Transverse colon (tissue), 4 donors: ENCODE results near the gene KCTD2. TPM values are rescaled to one million over a fixed set of nuclear protein-coding genes. Genes with fewer than 3 reads are reported as not detected.

Source experiments
- DNase-seq: peaks from one replicate; pipeline ENCODE4 v3.0.0-alpha.2; 2019
- H3K27ac ChIP-seq, 4 donors: fragments of 200-600 bp; sonication (generic); 2 replicates each; pipeline ENCODE4 v1.5.1; 2016 to 2018; ENCODE audit warnings: inconsistent platforms in 4 of 4
- H3K27me3 ChIP-seq: fragments of 200-600 bp; sonication (generic); 2 replicates; pipeline ENCODE4 v1.5.1; 2017; ENCODE audit warnings: inconsistent platforms
- H3K36me3 ChIP-seq, 4 donors: fragments of 200-600 bp; sonication (generic); 2 replicates each; pipeline ENCODE4 v1.5.1; 2017 to 2019; ENCODE audit warnings: inconsistent platforms in 4 of 4
- H3K4me1 ChIP-seq, 4 donors: fragments of 200-600 bp; sonication (generic); 2 replicates each; pipeline ENCODE4 v1.5.1; 2017 to 2020; ENCODE audit warnings: inconsistent platforms in 4 of 4
- H3K4me3 ChIP-seq, 4 donors: fragments of 200-600 bp; sonication (generic); 1 replicate in 1 of 4; 2 replicates in 3 of 4; pipeline versions ENCODE4 v1.5.1 to v1.6.1; 2017 to 2019; ENCODE audit warnings: inconsistent platforms in 4 of 4
- H3K9me3 ChIP-seq, 2 donors: fragments of 200-600 bp; sonication (generic); 2 replicates each; pipeline ENCODE4 v1.5.1; 2017 to 2019; ENCODE audit warnings: inconsistent platforms in 2 of 2
- CTCF ChIP-seq, 5 experiments: fragments of 200-600 bp in 3 of 5; fragments of 450-650 bp in 2 of 5; sonication (generic) in 3 of 5; IDR thresholded peaks; 1 replicate in 2 of 5; 2 replicates in 3 of 5; pipeline ENCODE4 v1.5.1; 2016 to 2017; ENCODE audit warnings: antibody characterized with exemption in 5 of 5, inconsistent platforms in 3 of 5, mild to moderate bottlenecking in 2 of 5, moderate library complexity in 1 of 5
- EP300 ChIP-seq: sonication (generic); formaldehyde crosslinking; IDR thresholded peaks from one replicate; pipeline ENCODE4 v1.6.1; 2017; ENCODE audit warnings: antibody characterized with exemption, low read depth
- POLR2A ChIP-seq: fragments of 450-650 bp; IDR thresholded peaks from one replicate; pipeline ENCODE4 v1.6.1; 2016; ENCODE audit warnings: antibody characterized with exemption, mild to moderate bottlenecking, moderate library complexity
- POLR2AphosphoS5 ChIP-seq, 3 donors: sonication (generic); formaldehyde crosslinking; IDR thresholded peaks; one replicate each; pipeline ENCODE4 v1.6.1; 2016; ENCODE audit warnings: antibody characterized with exemption in 3 of 3
- WGBS, 2 donors: methylation state at CpG; one replicate each; pipeline ENCODE4 v1.1.5; 2018; ENCODE audit warnings: low coverage in 1 of 2; 5-methylcytosine and 5-hydroxymethylcytosine counted together
- in situ Hi-C, 4 donors: fragments of 200-750 bp; cut with MboI; loops; one replicate each; pipeline versions ENCODE4 v1.15.0 to v1.15.1; 2017; ENCODE audit warnings: low sequenced_read_pairs in 3 of 4, low pct_ligation_motif_present in 1 of 4, low pct_unique_long_range_greater_than_20kb in 1 of 4
- intact Hi-C: fragments of 100-400 bp; cut with DNase I; formaldehyde crosslinking; loops from one replicate; pipeline ENCODE4 v1.15.1; 2023; ENCODE audit warnings: low total_unique reads
- total RNA-seq, 4 donors: library from RNA; depleted of rRNA; stranded (reverse); fragments of >200 nt; gene quantifications; one replicate each; pipeline ENCODE4 v1.1.0, GENCODE V29; 2016

Gene KCTD2
- total RNA-seq, 4 donors from 2014 or later = 14.5 to 24.7 (median 19.7) TPM

GRCh38 chr17:75032720-75033280 is 14.2 kb upstream of the KCTD2 start:
- peak overlapping the region; percentile 64 to 98 (median 88) for H3K27ac ChIP-seq
- H3K9me3 ChIP-seq = no peaks in the 10 kb centered on the region
- TF ChIP-seq POLR2A (no peak), EP300 (no peak), CTCF (IDR thresholded peaks at IDR 0.05) (no peak), POLR2AphosphoS5 (IDR thresholded peaks at IDR 0.05) (no peak)
- no peaks in the 10 kb centered on the region for H3K36me3 ChIP-seq
- 2 to 6% methylated on average over 9 to 13 of the region's 13 CpGs for WGBS, 2 donors
- intact Hi-C loops = no loop called here
- H3K27me3 ChIP-seq = no peaks in the 10 kb centered on the region
- no peak for DNase-seq
- peak overlapping the region in 3 of 4 donors; percentile 13 to 62 (median 46) for H3K4me3 ChIP-seq
- in situ Hi-C loops = no loop called here
- peaks cover 24 to 52% (median 47%) of the 10 kb centered on the region in 4 donors for H3K4me1 ChIP-seq

- Histone ChIP-seq H3K36me3 (peaks cover 0 to 6% (median 3%) of the 10 kb centered on the region in 4 donors), H3K27ac (peak overlapping the region; percentile 86 to 98 (median 91)), H3K4me3 (peak overlapping the region; percentile 31 to 62 (median 50)), H3K9me3 (no peaks in the 10 kb centered on the region), H3K27me3 (no peaks in the 10 kb centered on the region), H3K4me1 (peaks cover 24 to 52% (median 47%) of the 10 kb centered on the region in 4 donors)
- 1% methylated on average over 36 of the region's 36 CpGs; no CpG with 5 or more reads in 1 of the 2 donors for WGBS, 2 donors
- TF ChIP-seq POLR2AphosphoS5 (IDR thresholded peaks at IDR 0.05) = peak in 2 of 3 donors; percentile 27 to 58
- no peak for TF ChIP-seq CTCF (IDR thresholded peaks at IDR 0.05)
- in situ Hi-C loops = no loop called here
- DNase-seq = peak; percentile 93
- intact Hi-C loops = no loop called here
Measured at GRCh38 chr17:75033346-75034235, 13.4 kb upstream of the KCTD2 start.

- in situ Hi-C loops (no loop called here), intact Hi-C loops (no loop called here)
- whole genome bisulfite sequencing, 2 donors = 1% methylated on average over 29 of the region's 43 CpGs; no CpG with 5 or more reads in 1 of the 2 donors
- H3K9me3 ChIP-seq = no peaks in the 10 kb centered on the region
- H3K36me3 ChIP-seq = peaks cover 0 to 13% (median 7%) of the 10 kb centered on the region in 4 donors
- H3K27me3 ChIP-seq = no peaks in the 10 kb centered on the region
- peak overlapping the region; percentile 46 to 62 (median 51) for H3K4me3 ChIP-seq
- peaks cover 24 to 52% (median 47%) of the 10 kb centered on the region in 4 donors for H3K4me1 ChIP-seq
- peak; percentile 88 for DNase-seq
- TF ChIP-seq POLR2A (no peak), EP300 (no peak), POLR2AphosphoS5 (IDR thresholded peaks at IDR 0.05) (peak in 2 of 3 donors; percentile 15 to 54), CTCF (IDR thresholded peaks at IDR 0.05) (peak in 2 of 5 experiments; percentile 7 to 27)
- peak overlapping the region; percentile 86 to 98 (median 91) for H3K27ac ChIP-seq
Measured at GRCh38 chr17:75034236-75034908, 12.7 kb upstream of the KCTD2 start.
